Chondrocyte (in vitro differentiated cells): ENCODE results near the gene UNC45B. TPM values are rescaled to one million over a fixed set of nuclear protein-coding genes. Genes with fewer than 3 reads are reported as not detected.

Source experiments
- DNase-seq: peaks from one replicate; pipeline ENCODE4 v3.0.0; 2021; ENCODE audit warnings: mixed read lengths, low spot score
- H3K27ac Mint-ChIP-seq: one replicate; pipeline ENCODE4 v1.8.0; 2021; ENCODE audit warnings: mild to moderate bottlenecking, moderate library complexity, mixed read lengths; ENCODE audit not compliant: unreplicated experiment
- H3K27me3 Mint-ChIP-seq: 2 replicates; pipeline ENCODE4 v1.8.0; 2021; ENCODE audit warnings: low read depth, mixed read lengths
- H3K36me3 Mint-ChIP-seq: 2 replicates; pipeline ENCODE4 v1.8.0; 2021; ENCODE audit warnings: low read depth, mixed read lengths
- H3K4me1 Mint-ChIP-seq: 2 replicates; pipeline ENCODE4 v1.8.0; 2021; ENCODE audit warnings: low read depth, mild to moderate bottlenecking, mixed read lengths
- H3K4me3 Mint-ChIP-seq: one replicate; pipeline ENCODE4 v1.8.0; 2021; ENCODE audit warnings: mild to moderate bottlenecking, moderate library complexity, mixed read lengths; ENCODE audit not compliant: unreplicated experiment
- H3K9me3 Mint-ChIP-seq: 2 replicates; pipeline ENCODE4 v1.8.0; 2021; ENCODE audit warnings: low read depth, mixed read lengths
- total RNA-seq: library from RNA; stranded (reverse); gene quantifications from 3 replicates; pipeline ENCODE4 v1.2.1, GENCODE V29; 2021
- TF ChIP-seq, protein P1 (sequence below): fragments of 200-600 bp; sonication (generic); IDR thresholded peaks from 2 replicates; pipeline ENCODE4 v1.5.0; 2021; ENCODE audit warnings: antibody characterized with exemption, mild to moderate bottlenecking, moderate library complexity

Gene UNC45B
- total RNA-seq, 1 donor from 2014 or later = not detected

DNA sequence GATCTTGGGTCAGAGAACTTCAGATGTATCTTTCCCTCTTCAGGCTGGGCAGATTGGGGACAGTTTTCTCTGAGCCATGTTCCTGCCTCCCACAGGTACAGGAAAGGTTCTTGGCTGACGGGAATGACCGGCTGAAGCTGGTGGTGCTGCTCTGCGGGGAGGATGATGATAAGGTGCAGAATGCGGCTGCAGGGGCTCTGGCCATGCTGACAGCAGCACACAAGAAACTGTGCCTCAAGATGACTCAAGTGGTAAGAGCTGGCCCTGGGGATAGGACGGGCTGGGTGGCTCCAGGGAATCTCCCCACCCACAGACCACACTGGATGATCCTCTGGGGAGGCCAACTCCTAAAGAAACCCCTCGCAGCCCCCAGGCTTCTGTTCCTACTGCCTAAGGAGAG lies 35.7 kb downstream of the UNC45B start:
- H3K9me3 Mint-ChIP-seq = no peaks in the 10 kb centered on the region
- H3K4me1 Mint-ChIP-seq = peaks cover 6% of the 10 kb centered on the region
- H3K4me3 Mint-ChIP-seq = no peak overlapping the region
- no peak for DNase-seq
- H3K36me3 Mint-ChIP-seq = no peaks in the 10 kb centered on the region
- H3K27ac Mint-ChIP-seq = no peak overlapping the region
- TF ChIP-seq, protein P1, sequence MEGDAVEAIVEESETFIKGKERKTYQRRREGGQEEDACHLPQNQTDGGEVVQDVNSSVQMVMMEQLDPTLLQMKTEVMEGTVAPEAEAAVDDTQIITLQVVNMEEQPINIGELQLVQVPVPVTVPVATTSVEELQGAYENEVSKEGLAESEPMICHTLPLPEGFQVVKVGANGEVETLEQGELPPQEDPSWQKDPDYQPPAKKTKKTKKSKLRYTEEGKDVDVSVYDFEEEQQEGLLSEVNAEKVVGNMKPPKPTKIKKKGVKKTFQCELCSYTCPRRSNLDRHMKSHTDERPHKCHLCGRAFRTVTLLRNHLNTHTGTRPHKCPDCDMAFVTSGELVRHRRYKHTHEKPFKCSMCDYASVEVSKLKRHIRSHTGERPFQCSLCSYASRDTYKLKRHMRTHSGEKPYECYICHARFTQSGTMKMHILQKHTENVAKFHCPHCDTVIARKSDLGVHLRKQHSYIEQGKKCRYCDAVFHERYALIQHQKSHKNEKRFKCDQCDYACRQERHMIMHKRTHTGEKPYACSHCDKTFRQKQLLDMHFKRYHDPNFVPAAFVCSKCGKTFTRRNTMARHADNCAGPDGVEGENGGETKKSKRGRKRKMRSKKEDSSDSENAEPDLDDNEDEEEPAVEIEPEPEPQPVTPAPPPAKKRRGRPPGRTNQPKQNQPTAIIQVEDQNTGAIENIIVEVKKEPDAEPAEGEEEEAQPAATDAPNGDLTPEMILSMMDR = no peak
- H3K27me3 Mint-ChIP-seq = peaks cover 8% of the 10 kb centered on the region

DNA sequence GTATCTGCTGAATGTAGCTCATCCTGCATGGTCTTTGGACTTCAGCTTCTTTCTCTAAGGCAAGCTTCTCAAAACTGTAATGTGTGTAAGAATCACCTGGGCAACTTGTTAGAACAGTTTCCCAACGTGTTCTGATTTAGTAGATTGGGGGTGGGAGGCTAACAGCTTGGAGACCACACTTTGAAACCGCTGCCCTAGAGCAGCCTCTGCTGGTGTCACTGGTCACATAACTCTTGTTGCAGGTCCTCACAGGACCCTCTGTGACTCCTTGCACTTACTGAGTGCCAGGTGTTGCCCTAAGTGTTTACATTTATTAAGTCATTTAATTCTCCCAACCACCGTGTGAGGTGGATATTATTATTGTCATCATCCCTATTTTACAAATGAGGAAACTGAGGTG lies 36.7 kb downstream of the UNC45B start:
- H3K27me3 Mint-ChIP-seq = peaks cover 8% of the 10 kb centered on the region
- TF ChIP-seq, protein P1 = no peak
- DNase-seq = no peak
- no peaks in the 10 kb centered on the region for H3K9me3 Mint-ChIP-seq
- H3K4me3 Mint-ChIP-seq = no peak overlapping the region
- no peaks in the 10 kb centered on the region for H3K36me3 Mint-ChIP-seq
- H3K27ac Mint-ChIP-seq = no peak overlapping the region
- H3K4me1 Mint-ChIP-seq = peaks cover 6% of the 10 kb centered on the region

DNA sequence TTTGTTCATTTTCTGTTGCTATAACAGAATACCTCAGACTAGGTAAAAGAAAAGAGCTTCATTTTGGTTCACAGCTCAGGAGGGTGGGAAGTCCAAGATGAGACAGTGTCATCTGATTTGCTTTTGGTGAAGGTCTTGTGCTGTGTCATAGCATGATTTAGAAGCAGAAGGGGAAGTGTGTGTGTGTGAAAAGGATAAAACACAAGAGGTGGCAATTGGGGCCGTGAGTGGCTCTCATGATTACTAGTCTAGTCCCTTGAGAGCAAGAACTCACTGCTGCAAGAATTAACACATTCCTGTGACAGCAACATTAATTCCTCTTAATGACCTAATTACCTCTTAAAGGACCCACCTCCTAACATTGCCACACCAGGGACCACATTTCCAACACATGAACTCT lies 38.2 kb downstream of the UNC45B start:
- no peak overlapping the region for H3K4me3 Mint-ChIP-seq
- H3K36me3 Mint-ChIP-seq = no peaks in the 10 kb centered on the region
- H3K9me3 Mint-ChIP-seq = no peaks in the 10 kb centered on the region
- TF ChIP-seq, protein P1 = no peak
- no peak overlapping the region for H3K27ac Mint-ChIP-seq
- DNase-seq = no peak
- peaks cover 6% of the 10 kb centered on the region for H3K4me1 Mint-ChIP-seq
- peaks cover 8% of the 10 kb centered on the region for H3K27me3 Mint-ChIP-seq

DNA sequence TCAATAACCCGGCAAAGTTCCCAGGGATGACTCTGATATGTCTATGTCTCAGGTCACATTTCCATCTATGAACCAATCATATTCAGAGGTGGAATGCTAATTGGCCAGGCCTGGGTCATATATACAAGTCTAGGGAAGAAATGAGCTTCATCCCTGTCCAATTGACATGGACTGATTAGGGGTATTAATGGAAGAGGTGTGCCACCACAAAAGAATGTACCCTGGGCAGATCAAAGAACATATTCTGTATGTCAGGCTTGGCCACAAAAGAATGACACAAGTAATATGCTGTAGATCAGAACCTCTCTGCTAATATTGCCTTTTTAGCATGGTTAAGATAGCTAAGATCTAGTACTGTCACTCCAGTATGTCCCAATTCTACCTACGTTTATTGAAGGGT lies 39.9 kb downstream of the UNC45B start:
- Mint-ChIP-seq H3K4me3 (no peak overlapping the region), H3K9me3 (no peaks in the 10 kb centered on the region), H3K36me3 (no peaks in the 10 kb centered on the region), H3K27ac (no peak overlapping the region), H3K4me1 (peaks cover 6% of the 10 kb centered on the region), H3K27me3 (peaks cover 11% of the 10 kb centered on the region)
- TF ChIP-seq, protein P1 = no peak
- no peak for DNase-seq

DNA sequence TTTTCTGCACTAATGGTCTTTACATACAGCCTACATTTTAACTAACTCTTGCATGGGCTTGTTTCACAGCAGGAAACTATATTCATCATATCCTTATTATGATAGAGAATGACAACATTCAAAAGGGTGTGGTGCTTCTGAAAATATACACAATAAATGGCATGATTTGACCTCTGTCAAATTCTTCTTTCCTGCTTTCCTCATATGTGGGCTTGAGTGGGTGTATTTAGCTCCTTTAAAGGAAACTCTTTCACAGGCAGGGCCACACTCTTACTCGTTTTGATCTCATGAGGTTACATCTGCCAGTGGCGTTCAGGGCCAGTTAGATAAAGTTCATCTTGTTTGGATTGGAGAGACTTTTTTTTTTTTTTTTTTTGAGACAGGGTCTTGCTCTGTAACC lies 40.5 kb downstream of the UNC45B start:
- H3K27me3 Mint-ChIP-seq = peaks cover 13% of the 10 kb centered on the region
- H3K4me3 Mint-ChIP-seq = no peak overlapping the region
- DNase-seq = no peak
- peaks cover 6% of the 10 kb centered on the region for H3K4me1 Mint-ChIP-seq
- H3K9me3 Mint-ChIP-seq = no peaks in the 10 kb centered on the region
- H3K27ac Mint-ChIP-seq = no peak overlapping the region
- TF ChIP-seq, protein P1 = no peak
- no peaks in the 10 kb centered on the region for H3K36me3 Mint-ChIP-seq
